DMS 273 treated with DMSO at 0.1 percent for 48 hours (cell line): ENCODE results near the gene CD58.
A peak's percentile ranks its signal among the peaks of the same experiment; 100 is the strongest.

Experiments
- DNase-seq: peaks from one replicate; lab custom pipeline; 2025; lab: John Stamatoyannopoulos, UW

CD58 gene

GRCh38 chr1:116493036-116493435 lies 77.8 kb downstream of the CD58 start:
- no peak for DNase-seq

GRCh38 chr1:116492358-116492811 lies 78.4 kb downstream of the CD58 start:
- no peak for DNase-seq

GRCh38 chr1:116491700-116492357 lies 79.0 kb downstream of the CD58 start:
- no peak for DNase-seq

GRCh38 chr1:116490588-116490987 lies 80.2 kb downstream of the CD58 start:
- DNase-seq, result no peak

GRCh38 chr1:116489231-116489697 lies 81.6 kb downstream of the CD58 start:
- no peak for DNase-seq

GRCh38 chr1:116488071-116488470 lies 82.8 kb downstream of the CD58 start:
- DNase-seq, result no peak

- DNase-seq, result no peak
These were observed 83.2 kb downstream of the CD58 start for GRCh38 chr1:116487583-116487982.

- no peak for DNase-seq
These were observed 83.8 kb downstream of the CD58 start for GRCh38 chr1:116487031-116487430.

- DNase-seq, result no peak
These were observed 84.4 kb downstream of the CD58 start for GRCh38 chr1:116486424-116486823.

GRCh38 chr1:116485976-116486375 lies 84.8 kb downstream of the CD58 start:
- no peak for DNase-seq

- peak; percentile 17 for DNase-seq
These were observed 85.6 kb downstream of the CD58 start for GRCh38 chr1:116485071-116485735.

GRCh38 chr1:116483481-116484309 lies 87.1 kb downstream of the CD58 start:
- DNase-seq, result no peak

GRCh38 chr1:116482490-116482889 lies 88.3 kb downstream of the CD58 start:
- DNase-seq, result no peak

- no peak for DNase-seq
These were observed 88.9 kb downstream of the CD58 start for GRCh38 chr1:116481934-116482333.

- no peak for DNase-seq
These were observed 92.2 kb downstream of the CD58 start for GRCh38 chr1:116478621-116479020.

GRCh38 chr1:116477429-116477828 lies 93.4 kb downstream of the CD58 start:
- DNase-seq, result no peak

- no peak for DNase-seq
These were observed 94.5 kb downstream of the CD58 start for GRCh38 chr1:116476321-116476720.

GRCh38 chr1:116475850-116476218 lies 95.0 kb downstream of the CD58 start:
- DNase-seq, result no peak

GRCh38 chr1:116474921-116475849 lies 95.6 kb downstream of the CD58 start:
- DNase-seq, result no peak

GRCh38 chr1:116472431-116472961 lies 98.3 kb downstream of the CD58 start:
- no peak for DNase-seq

GRCh38 chr1:116471241-116471640 lies 99.6 kb downstream of the CD58 start:
- no peak for DNase-seq
